HEK293 (cell line): ENCODE measurements around the gene EML4.
A peak's percentile ranks its signal among the peaks of the same experiment; 100 is the strongest.

Source experiments
- CTCF ChIA-PET: fragments of 350-600 bp; formaldehyde crosslinking; extraction: SDS; loops from one replicate; lab custom pipeline; 2021; ENCODE audit warnings: antibody characterized with exemption; lab: Yijun Ruan, JAX
- POLR2A ChIA-PET: fragments of 300-600 bp; formaldehyde crosslinking; extraction: SDS; loops from one replicate; lab custom pipeline; 2020; ENCODE audit warnings: antibody characterized with exemption, inconsistent platforms; lab: Yijun Ruan, JAX
- H3K27ac ChIP-seq: fragments of 200-500 bp; sonication (Bioruptor generic); 2 replicates; pipeline ENCODE4 v1.5.1; 2014; ENCODE audit warnings: low read depth, low read length, control low read depth, inconsistent platforms; ENCODE audit errors: extremely low read depth
- H3K36me3 ChIP-seq, 2 experiments: fragments of 200-500 bp in 1 of 2; sonication (Bioruptor generic) in 1 of 2; 1 replicate in 1 of 2; 2 replicates in 1 of 2; pipeline ENCODE4 v1.5.1; 2014 to 2017; ENCODE audit warnings: inconsistent platforms in 2 of 2, low read length in 2 of 2; ENCODE audit not compliant: control insufficient read depth in 2 of 2, insufficient read depth in 1 of 2
- H3K4me1 ChIP-seq: fragments of 200-500 bp; sonication (Bioruptor generic); 2 replicates; pipeline ENCODE4 v1.5.1; 2014; ENCODE audit warnings: mild to moderate bottlenecking, low read length, inconsistent platforms; ENCODE audit not compliant: control insufficient read depth, insufficient read depth
- H3K4me3 ChIP-seq: 2 replicates; pipeline ENCODE4 v1.5.1; 2011; ENCODE audit warnings: low read depth, mild to moderate bottlenecking, control low read depth, low read length, moderate library complexity
- H3K9me3 ChIP-seq: fragments of 200-500 bp; sonication (Bioruptor generic); 2 replicates; pipeline ENCODE4 v1.5.1; 2014; ENCODE audit warnings: low read depth, low read length, inconsistent platforms; ENCODE audit not compliant: control insufficient read depth, insufficient read depth
- FEZF1 ChIP-seq: fragments of 450-650 bp; formaldehyde crosslinking; IDR thresholded peaks from 2 replicates; pipeline ENCODE4 v1.5.1; 2016; ENCODE audit warnings: missing biosample characterization, missing genetic modification characterization
- KLF9 ChIP-seq: fragments of 450-650 bp; formaldehyde crosslinking; IDR thresholded peaks from 2 replicates; pipeline ENCODE4 v1.5.1; 2016; ENCODE audit warnings: missing biosample characterization, missing genetic modification characterization, low read depth
- OSR2 ChIP-seq: fragments of 450-650 bp; formaldehyde crosslinking; IDR thresholded peaks from 2 replicates; pipeline ENCODE4 v1.5.1; 2016; ENCODE audit warnings: missing biosample characterization, missing genetic modification characterization
- SCRT1 ChIP-seq: fragments of 450-650 bp; formaldehyde crosslinking; IDR thresholded peaks from 2 replicates; pipeline ENCODE4 v1.5.1; 2016; ENCODE audit warnings: missing biosample characterization, missing genetic modification characterization, borderline replicate concordance
- SCRT2 ChIP-seq: fragments of 450-650 bp; formaldehyde crosslinking; IDR thresholded peaks from 2 replicates; pipeline ENCODE4 v1.5.1; 2016; ENCODE audit warnings: missing biosample characterization, missing genetic modification characterization
- SP2 ChIP-seq: fragments of 450-650 bp; formaldehyde crosslinking; IDR thresholded peaks from 2 replicates; pipeline ENCODE4 v1.5.1; 2016; ENCODE audit warnings: missing biosample characterization, missing genetic modification characterization
- SP3 ChIP-seq: fragments of 450-650 bp; formaldehyde crosslinking; IDR thresholded peaks from 2 replicates; pipeline ENCODE4 v1.5.1; 2016; ENCODE audit warnings: missing biosample characterization, missing genetic modification characterization
- ZBTB17 ChIP-seq: fragments of 450-650 bp; formaldehyde crosslinking; IDR thresholded peaks from 2 replicates; pipeline ENCODE4 v1.5.1; 2016; ENCODE audit warnings: missing biosample characterization, missing genetic modification characterization
- ZBTB21 ChIP-seq: fragments of 450-650 bp; formaldehyde crosslinking; IDR thresholded peaks from 2 replicates; pipeline ENCODE4 v1.5.1; 2017; ENCODE audit warnings: missing biosample characterization, missing genetic modification characterization
- ZEB2 ChIP-seq: fragments of 450-650 bp; formaldehyde crosslinking; IDR thresholded peaks from 2 replicates; pipeline ENCODE4 v1.5.1; 2016; ENCODE audit warnings: missing biosample characterization, missing genetic modification characterization
- ZNF132 ChIP-seq: fragments of 450-650 bp; formaldehyde crosslinking; IDR thresholded peaks from 2 replicates; pipeline ENCODE4 v1.5.1; 2017; ENCODE audit warnings: missing biosample characterization, missing genetic modification characterization, borderline replicate concordance
- ZNF266 ChIP-seq: fragments of 450-650 bp; formaldehyde crosslinking; IDR thresholded peaks from 2 replicates; pipeline ENCODE4 v1.5.1; 2016; ENCODE audit warnings: missing biosample characterization, missing genetic modification characterization, low read depth
- ZNF324 ChIP-seq: fragments of 450-650 bp; formaldehyde crosslinking; IDR thresholded peaks from 2 replicates; pipeline ENCODE4 v1.5.1; 2016; ENCODE audit warnings: missing biosample characterization, missing genetic modification characterization
- ZNF426 ChIP-seq: fragments of 450-650 bp; formaldehyde crosslinking; IDR thresholded peaks from 2 replicates; pipeline ENCODE4 v1.5.1; 2017; ENCODE audit warnings: missing biosample characterization, missing genetic modification characterization, mild to moderate bottlenecking, inconsistent platforms, moderate library complexity
- ZNF544 ChIP-seq: fragments of 450-650 bp; formaldehyde crosslinking; IDR thresholded peaks from 2 replicates; pipeline ENCODE4 v1.5.0; 2017; ENCODE audit warnings: missing biosample characterization, missing genetic modification characterization
- ZNF768 ChIP-seq: fragments of 450-650 bp; formaldehyde crosslinking; IDR thresholded peaks from 2 replicates; pipeline ENCODE4 v1.5.1; 2018; ENCODE audit warnings: missing biosample characterization, mild to moderate bottlenecking, missing genetic modification characterization
- ZNF777 ChIP-seq: fragments of 450-650 bp; formaldehyde crosslinking; IDR thresholded peaks from 2 replicates; pipeline ENCODE4 v1.5.1; 2017; ENCODE audit warnings: missing biosample characterization, missing genetic modification characterization, borderline replicate concordance
- TF ChIP-seq, protein P1 (sequence below): fragments of 450-650 bp; IDR thresholded peaks from 2 replicates; pipeline ENCODE4 v1.5.1; 2018; ENCODE audit warnings: missing biosample characterization, missing genetic modification characterization
- TF ChIP-seq, protein P2 (sequence below): fragments of 450-650 bp; formaldehyde crosslinking; IDR thresholded peaks from 2 replicates; pipeline ENCODE4 v1.5.1; 2016; ENCODE audit warnings: missing biosample characterization, missing genetic modification characterization
- TF ChIP-seq, protein P3 (sequence below): fragments of 450-650 bp; formaldehyde crosslinking; IDR thresholded peaks from 2 replicates; pipeline ENCODE4 v1.5.1; 2017; ENCODE audit warnings: missing biosample characterization, missing genetic modification characterization
- TF ChIP-seq, protein P4 (sequence below): fragments of 450-650 bp; formaldehyde crosslinking; conservative IDR thresholded peaks from 2 replicates; pipeline ENCODE4 v1.5.1; 2016; ENCODE audit warnings: low read depth, missing biosample characterization, missing genetic modification characterization

Gene EML4

DNA sequence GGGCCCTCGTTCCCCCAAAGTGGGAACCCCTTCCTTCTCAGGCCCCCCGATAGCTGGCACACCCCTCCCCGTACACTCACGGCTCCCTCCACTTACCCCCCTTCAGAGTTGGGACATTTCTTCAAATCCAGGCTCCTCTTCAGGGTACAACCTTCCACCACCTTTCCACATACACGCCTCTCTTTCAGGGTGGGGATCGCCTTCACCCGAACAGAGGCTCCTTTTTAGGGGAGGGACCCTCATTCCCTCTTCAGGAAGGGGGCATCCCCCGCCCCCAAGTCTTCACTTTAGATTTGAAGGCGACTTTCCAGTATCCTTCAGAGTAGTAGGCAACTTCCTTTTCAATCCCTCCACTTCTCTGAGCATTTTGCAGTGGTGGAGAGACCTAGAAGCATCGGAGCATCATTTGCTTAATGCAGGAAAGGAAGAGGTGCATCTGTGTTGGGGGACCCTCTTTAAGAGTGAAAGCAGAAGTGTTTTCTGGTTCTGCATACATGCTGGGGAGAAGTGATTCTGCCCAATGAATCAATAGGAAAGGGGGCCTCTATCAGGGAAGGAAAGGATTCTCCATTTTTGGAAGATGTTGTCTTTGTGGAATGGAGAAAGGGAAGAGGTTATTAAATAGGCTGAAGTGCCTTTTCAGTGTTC is 845 bp downstream of the EML4 start (continued):
- TF ChIP-seq ZNF768 (tag by site-specific recombination) (no peak), SP2 (0 out of 2 replicates have a peak, but pooled peaks have one; percentile 1), KLF9 (tag by site-specific recombination) (no peak), ZNF324 (tag by site-specific recombination) (no peak), FEZF1 (tag by site-specific recombination) (no peak), ZBTB21 (tag by site-specific recombination) (no peak), SP3 (peak; percentile 52; the same call in 1 of the 2 replicates)
- TF ChIP-seq, protein P1, sequence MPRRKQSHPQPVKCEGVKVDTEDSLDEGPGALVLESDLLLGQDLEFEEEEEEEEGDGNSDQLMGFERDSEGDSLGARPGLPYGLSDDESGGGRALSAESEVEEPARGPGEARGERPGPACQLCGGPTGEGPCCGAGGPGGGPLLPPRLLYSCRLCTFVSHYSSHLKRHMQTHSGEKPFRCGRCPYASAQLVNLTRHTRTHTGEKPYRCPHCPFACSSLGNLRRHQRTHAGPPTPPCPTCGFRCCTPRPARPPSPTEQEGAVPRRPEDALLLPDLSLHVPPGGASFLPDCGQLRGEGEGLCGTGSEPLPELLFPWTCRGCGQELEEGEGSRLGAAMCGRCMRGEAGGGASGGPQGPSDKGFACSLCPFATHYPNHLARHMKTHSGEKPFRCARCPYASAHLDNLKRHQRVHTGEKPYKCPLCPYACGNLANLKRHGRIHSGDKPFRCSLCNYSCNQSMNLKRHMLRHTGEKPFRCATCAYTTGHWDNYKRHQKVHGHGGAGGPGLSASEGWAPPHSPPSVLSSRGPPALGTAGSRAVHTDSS (tag by site-specific recombination), result no peak

DNA sequence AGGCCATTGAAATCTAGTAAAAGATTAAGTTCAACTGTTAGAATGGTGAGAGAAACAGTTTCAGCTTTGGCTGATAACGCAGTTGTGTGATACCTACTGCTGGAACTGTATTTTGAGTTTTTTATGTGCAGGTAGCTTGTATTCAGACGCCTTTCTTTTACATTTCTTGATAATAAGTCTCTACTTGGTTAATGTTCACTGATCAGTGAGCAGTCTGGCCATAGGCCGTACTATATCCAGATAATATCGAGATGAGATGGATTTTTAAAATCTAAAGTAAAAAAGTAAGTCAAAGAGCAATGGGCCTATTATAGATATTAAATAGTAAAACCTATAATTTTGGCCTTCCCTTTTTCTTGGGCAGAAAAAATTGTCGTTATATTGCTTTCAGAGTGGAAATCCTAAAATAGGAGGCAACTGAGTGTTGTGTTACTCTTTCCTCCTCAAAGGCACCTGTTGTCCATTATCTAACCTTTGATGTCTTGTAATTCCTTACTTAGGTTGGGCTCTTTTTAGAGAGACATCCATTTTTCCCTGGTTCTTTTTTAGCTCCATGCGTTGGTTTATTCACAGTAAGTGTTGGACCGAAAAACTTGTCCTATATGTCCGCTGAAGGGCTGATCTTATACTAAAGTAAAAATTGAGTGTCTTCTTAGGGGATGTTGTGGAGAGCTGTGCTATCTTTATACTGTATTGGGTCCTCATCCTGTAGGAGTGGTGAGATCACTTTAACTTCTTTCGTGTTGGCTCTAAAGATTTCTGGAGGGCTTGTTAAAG is 1.7 kb downstream of the EML4 start:
- Histone ChIP-seq H3K4me1 (peaks cover 26% of the 10 kb centered on the region), H3K27ac (peak overlapping the region; percentile 86), H3K4me3 (peak overlapping the region; percentile 71), H3K9me3 (no peaks in the 10 kb centered on the region), H3K36me3 (no peaks in the 10 kb centered on the region; a peak in 1 of 3 replicates)
- ChIA-PET CTCF (interaction anchor here (0.5 to 5.7 kb wide), 6 partner anchors 13 to 80 kb away, joined by 3 to 23 read pairs (median 4); no protein-coding TSS in a partner anchor), POLR2A (interaction anchor here (0.9 to 1.4 kb wide), 5 partner anchors 9 to 38 kb away, joined by 3 to 5 read pairs (median 4); no protein-coding TSS in a partner anchor)
- TF ChIP-seq, protein P2, sequence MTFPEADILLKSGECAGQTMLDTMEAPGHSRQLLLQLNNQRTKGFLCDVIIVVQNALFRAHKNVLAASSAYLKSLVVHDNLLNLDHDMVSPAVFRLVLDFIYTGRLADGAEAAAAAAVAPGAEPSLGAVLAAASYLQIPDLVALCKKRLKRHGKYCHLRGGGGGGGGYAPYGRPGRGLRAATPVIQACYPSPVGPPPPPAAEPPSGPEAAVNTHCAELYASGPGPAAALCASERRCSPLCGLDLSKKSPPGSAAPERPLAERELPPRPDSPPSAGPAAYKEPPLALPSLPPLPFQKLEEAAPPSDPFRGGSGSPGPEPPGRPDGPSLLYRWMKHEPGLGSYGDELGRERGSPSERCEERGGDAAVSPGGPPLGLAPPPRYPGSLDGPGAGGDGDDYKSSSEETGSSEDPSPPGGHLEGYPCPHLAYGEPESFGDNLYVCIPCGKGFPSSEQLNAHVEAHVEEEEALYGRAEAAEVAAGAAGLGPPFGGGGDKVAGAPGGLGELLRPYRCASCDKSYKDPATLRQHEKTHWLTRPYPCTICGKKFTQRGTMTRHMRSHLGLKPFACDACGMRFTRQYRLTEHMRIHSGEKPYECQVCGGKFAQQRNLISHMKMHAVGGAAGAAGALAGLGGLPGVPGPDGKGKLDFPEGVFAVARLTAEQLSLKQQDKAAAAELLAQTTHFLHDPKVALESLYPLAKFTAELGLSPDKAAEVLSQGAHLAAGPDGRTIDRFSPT (tag by site-specific recombination), result no peak
- TF ChIP-seq, protein P3, sequence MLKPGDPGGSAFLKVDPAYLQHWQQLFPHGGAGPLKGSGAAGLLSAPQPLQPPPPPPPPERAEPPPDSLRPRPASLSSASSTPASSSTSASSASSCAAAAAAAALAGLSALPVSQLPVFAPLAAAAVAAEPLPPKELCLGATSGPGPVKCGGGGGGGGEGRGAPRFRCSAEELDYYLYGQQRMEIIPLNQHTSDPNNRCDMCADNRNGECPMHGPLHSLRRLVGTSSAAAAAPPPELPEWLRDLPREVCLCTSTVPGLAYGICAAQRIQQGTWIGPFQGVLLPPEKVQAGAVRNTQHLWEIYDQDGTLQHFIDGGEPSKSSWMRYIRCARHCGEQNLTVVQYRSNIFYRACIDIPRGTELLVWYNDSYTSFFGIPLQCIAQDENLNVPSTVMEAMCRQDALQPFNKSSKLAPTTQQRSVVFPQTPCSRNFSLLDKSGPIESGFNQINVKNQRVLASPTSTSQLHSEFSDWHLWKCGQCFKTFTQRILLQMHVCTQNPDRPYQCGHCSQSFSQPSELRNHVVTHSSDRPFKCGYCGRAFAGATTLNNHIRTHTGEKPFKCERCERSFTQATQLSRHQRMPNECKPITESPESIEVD (tag by site-specific recombination), result 0 out of 2 replicates have a peak, but pooled peaks have one; percentile 4
- peak; percentile 91 for TF ChIP-seq SCRT2 (tag by site-specific recombination)
- TF ChIP-seq SCRT1 (tag by site-specific recombination), result peak; percentile 42; the same call in 1 of the 2 replicates
- no peak for TF ChIP-seq KLF9 (tag by site-specific recombination)

DNA sequence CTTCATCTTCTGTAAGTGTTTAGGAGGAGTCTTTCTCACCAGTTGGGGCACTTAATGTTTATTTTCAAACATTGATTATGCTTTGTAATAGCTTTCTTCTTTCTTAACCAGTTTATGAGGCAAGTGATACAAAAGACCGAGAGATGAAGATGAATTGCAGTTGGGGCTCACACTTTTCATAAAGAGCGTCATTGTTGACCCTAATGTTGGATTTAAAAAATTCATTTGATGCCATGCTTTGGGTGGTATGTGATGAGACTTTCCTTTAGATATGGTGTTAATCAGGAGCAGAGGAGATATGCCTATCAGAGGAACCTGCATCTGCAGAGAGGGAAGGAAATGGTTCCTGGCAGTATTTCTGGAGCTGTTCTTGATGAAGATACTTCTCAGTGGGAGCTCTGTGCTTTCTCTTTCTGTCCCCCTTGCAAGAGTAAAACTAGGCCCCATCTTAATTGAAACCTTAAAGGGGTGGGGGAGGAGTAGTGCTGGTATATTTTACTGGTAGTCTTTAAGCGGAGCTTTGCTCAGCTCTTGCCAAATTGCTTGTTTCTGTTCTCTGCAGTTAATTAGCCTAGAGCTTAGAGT is 2.3 kb downstream of the EML4 start:
- Histone ChIP-seq H3K36me3 (no peaks in the 10 kb centered on the region; a peak in 1 of 3 replicates), H3K9me3 (no peaks in the 10 kb centered on the region), H3K4me3 (peak overlapping the region; percentile 4), H3K27ac (peak overlapping the region; percentile 59), H3K4me1 (peaks cover 26% of the 10 kb centered on the region)
- CTCF ChIA-PET, result interaction anchor here (0.5 to 5.7 kb wide), 8 partner anchors 12 to 431 kb away, joined by 3 to 23 read pairs (median 4); no protein-coding TSS in a partner anchor
- POLR2A ChIA-PET, result interaction anchor here (0.9 to 1.4 kb wide), 4 partner anchors 10 to 39 kb away, joined by 3 to 4 read pairs (median 4); no protein-coding TSS in a partner anchor
- TF ChIP-seq ZNF544 (tag by site-specific recombination) (no peak), ZNF266 (tag by site-specific recombination) (no peak), OSR2 (0 out of 2 replicates have a peak, but pooled peaks have one; percentile 24), ZEB2 (tag by site-specific recombination) (0 out of 2 replicates have a peak, but pooled peaks have one; percentile 25), ZBTB17 (tag by site-specific recombination) (peak; percentile 33; the same call in 1 of the 2 replicates), ZNF777 (tag by site-specific recombination) (no peak), ZNF426 (tag by site-specific recombination) (no peak), ZNF132 (tag by site-specific recombination) (no peak), ZNF324 (tag by site-specific recombination) (no peak)
- TF ChIP-seq, protein P4, sequence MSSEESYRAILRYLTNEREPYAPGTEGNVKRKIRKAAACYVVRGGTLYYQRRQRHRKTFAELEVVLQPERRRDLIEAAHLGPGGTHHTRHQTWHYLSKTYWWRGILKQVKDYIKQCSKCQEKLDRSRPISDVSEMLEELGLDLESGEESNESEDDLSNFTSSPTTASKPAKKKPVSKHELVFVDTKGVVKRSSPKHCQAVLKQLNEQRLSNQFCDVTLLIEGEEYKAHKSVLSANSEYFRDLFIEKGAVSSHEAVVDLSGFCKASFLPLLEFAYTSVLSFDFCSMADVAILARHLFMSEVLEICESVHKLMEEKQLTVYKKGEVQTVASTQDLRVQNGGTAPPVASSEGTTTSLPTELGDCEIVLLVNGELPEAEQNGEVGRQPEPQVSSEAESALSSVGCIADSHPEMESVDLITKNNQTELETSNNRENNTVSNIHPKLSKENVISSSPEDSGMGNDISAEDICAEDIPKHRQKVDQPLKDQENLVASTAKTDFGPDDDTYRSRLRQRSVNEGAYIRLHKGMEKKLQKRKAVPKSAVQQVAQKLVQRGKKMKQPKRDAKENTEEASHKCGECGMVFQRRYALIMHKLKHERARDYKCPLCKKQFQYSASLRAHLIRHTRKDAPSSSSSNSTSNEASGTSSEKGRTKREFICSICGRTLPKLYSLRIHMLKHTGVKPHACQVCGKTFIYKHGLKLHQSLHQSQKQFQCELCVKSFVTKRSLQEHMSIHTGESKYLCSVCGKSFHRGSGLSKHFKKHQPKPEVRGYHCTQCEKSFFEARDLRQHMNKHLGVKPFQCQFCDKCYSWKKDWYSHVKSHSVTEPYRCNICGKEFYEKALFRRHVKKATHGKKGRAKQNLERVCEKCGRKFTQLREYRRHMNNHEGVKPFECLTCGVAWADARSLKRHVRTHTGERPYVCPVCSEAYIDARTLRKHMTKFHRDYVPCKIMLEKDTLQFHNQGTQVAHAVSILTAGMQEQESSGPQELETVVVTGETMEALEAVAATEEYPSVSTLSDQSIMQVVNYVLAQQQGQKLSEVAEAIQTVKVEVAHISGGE (tag by site-specific recombination), result peak; percentile 56
